GM13976 (cell line): ENCODE measurements around the gene PLPP4.

Experiments used
- DNase-seq: peaks from one replicate; pipeline ENCODE4 v3.0.0; 2012; ENCODE audit warnings: low spot score
- CTCF ChIP-seq: IDR thresholded peaks from 2 replicates; pipeline ENCODE4 v1.5.1; 2012; ENCODE audit warnings: borderline replicate concordance, mild to moderate bottlenecking; ENCODE audit not compliant: insufficient read depth; ENCODE audit errors: extremely low read depth, missing control alignments, control extremely low read depth
- in situ Hi-C: fragments of 300-500 bp; cut with MboI; formaldehyde crosslinking; loops from one replicate; pipeline ENCODE4 v1.12.0; 2022; ENCODE audit warnings: low sequenced_read_pairs, mixed read lengths, inconsistent platforms; ENCODE audit not compliant: unreplicated experiment

The PLPP4 gene

GRCh38 chr10:120530699-120531098 lies 73.7 kb downstream of the PLPP4 start:
- in situ Hi-C loops = no loop called here
- TF ChIP-seq CTCF = no peak
- no peak for DNase-seq

GRCh38 chr10:120538091-120538490 lies 81.1 kb downstream of the PLPP4 start:
- no peak for TF ChIP-seq CTCF
- DNase-seq = no peak
- in situ Hi-C loops = no loop called here

- in situ Hi-C loops = no loop called here
- no peak for TF ChIP-seq CTCF
- DNase-seq = no peak
These were observed 82.0 kb downstream of the PLPP4 start for GRCh38 chr10:120539076-120539475.

GRCh38 chr10:120540486-120540885 lies 83.5 kb downstream of the PLPP4 start:
- DNase-seq = no peak

GRCh38 chr10:120541984-120542383 lies 85.0 kb downstream of the PLPP4 start:
- TF ChIP-seq CTCF = no peak
- no peak for DNase-seq
- in situ Hi-C loops = no loop called here

More at GRCh38 chr10:120540486-120540885, 83.5 kb downstream of the PLPP4 start:
- in situ Hi-C loops = no loop called here
- no peak for TF ChIP-seq CTCF

- in situ Hi-C loops = no loop called here
- DNase-seq = no peak
- TF ChIP-seq CTCF = no peak
These were observed 85.6 kb downstream of the PLPP4 start for GRCh38 chr10:120542591-120542990.

- DNase-seq = no peak
- no peak for TF ChIP-seq CTCF
- in situ Hi-C loops = no loop called here
These were observed 86.3 kb downstream of the PLPP4 start for GRCh38 chr10:120543291-120543690.
